GM23338 (cell line): Measurements from ENCODE around the gene EVI2B. TPM values are rescaled to one million over a fixed set of nuclear protein-coding genes. Genes with fewer than 3 reads are reported as not detected.

Source experiments
- ATAC-seq: fragments of 200-7000 bp; cut with Tn5 transposase; 3 replicates; pipeline ENCODE4 v1.9.1; 2020
- DNase-seq: peaks from one replicate; pipeline ENCODE4 v3.0.0-alpha.2; 2015; ENCODE audit warnings: low spot score
- H2AFZ ChIP-seq: fragments of 200-600 bp; sonication (generic); 2 replicates; pipeline ENCODE4 v1.8.0; 2016; ENCODE audit warnings: antibody characterized with exemption, mild to moderate bottlenecking, moderate library complexity
- H3F3A ChIP-seq: fragments of 200-600 bp; sonication (generic); replicated peaks from 2 replicates; pipeline ENCODE4 v1.8.0; 2017; ENCODE audit warnings: antibody characterized with exemption, mixed run types, low read depth
- H3K27ac ChIP-seq: fragments of 200-600 bp; sonication (generic); 2 replicates; pipeline ENCODE4 v1.6.1; 2016; ENCODE audit warnings: low read depth
- H3K27me3 ChIP-seq: fragments of 200-600 bp; sonication (generic); 2 replicates; pipeline ENCODE4 v1.8.0; 2016; ENCODE audit warnings: mild to moderate bottlenecking, mixed run types, moderate library complexity; ENCODE audit not compliant: insufficient read depth
- H3K36me3 ChIP-seq: fragments of 200-600 bp; sonication (generic); 2 replicates; pipeline ENCODE4 v1.8.0; 2016; ENCODE audit warnings: mild to moderate bottlenecking; ENCODE audit not compliant: insufficient read depth
- H3K4me1 ChIP-seq: fragments of 200-600 bp; sonication (generic); 2 replicates; pipeline ENCODE4 v1.8.0; 2016; ENCODE audit warnings: mild to moderate bottlenecking, moderate library complexity; ENCODE audit not compliant: insufficient read depth
- H3K4me2 ChIP-seq: fragments of 200-600 bp; sonication (generic); 2 replicates; pipeline ENCODE4 v1.7.1; 2017; ENCODE audit warnings: mixed run types
- H3K4me3 ChIP-seq: fragments of 200-600 bp; sonication (generic); 2 replicates; pipeline ENCODE4 v1.6.1; 2016; ENCODE audit warnings: mixed run types
- H3K79me2 ChIP-seq: fragments of 200-600 bp; sonication (generic); replicated peaks from 2 replicates; pipeline ENCODE4 v1.8.0; 2017; ENCODE audit warnings: mild to moderate bottlenecking; ENCODE audit not compliant: insufficient read depth
- H3K9me2 ChIP-seq: fragments of 200-600 bp; sonication (generic); 2 replicates; pipeline ENCODE4 v1.8.0; 2017; ENCODE audit not compliant: insufficient read depth
- H4K20me1 ChIP-seq: fragments of 200-600 bp; sonication (generic); replicated peaks from 2 replicates; pipeline ENCODE4 v1.8.0; 2017; ENCODE audit warnings: mild to moderate bottlenecking; ENCODE audit not compliant: insufficient read depth
- H3K27ac Mint-ChIP-seq: 2 replicates; pipeline ENCODE4 v1.8.0; 2020; ENCODE audit warnings: inconsistent platforms, mild to moderate bottlenecking, moderate library complexity, mixed read lengths
- H3K27me3 Mint-ChIP-seq: 3 replicates; pipeline ENCODE4 v1.8.0; 2022; ENCODE audit warnings: low read depth, mild to moderate bottlenecking, moderate library complexity, mixed read lengths, inconsistent platforms; ENCODE audit not compliant: insufficient read depth, poor library complexity
- H3K36me3 Mint-ChIP-seq: 3 replicates; pipeline ENCODE4 v1.8.0; 2021; ENCODE audit warnings: low read depth, mild to moderate bottlenecking, inconsistent platforms, moderate library complexity, mixed read lengths
- H3K4me1 Mint-ChIP-seq: 3 replicates; pipeline ENCODE4 v1.8.0; 2020; ENCODE audit warnings: mild to moderate bottlenecking, inconsistent platforms, mixed read lengths
- H3K4me3 Mint-ChIP-seq: 3 replicates; pipeline ENCODE4 v1.8.0; 2021; ENCODE audit warnings: moderate library complexity, mild to moderate bottlenecking, inconsistent platforms, mixed read lengths
- H3K9me3 Mint-ChIP-seq: 3 replicates; pipeline ENCODE4 v1.8.0; 2020; ENCODE audit warnings: moderate library complexity, mild to moderate bottlenecking, inconsistent platforms, mixed read lengths
- CREB1 ChIP-seq: fragments of 250-450 bp; sonication (Bioruptor Pico); IDR thresholded peaks from 2 replicates; pipeline ENCODE4 v1.5.0; 2020; ENCODE audit warnings: low read depth, mild to moderate bottlenecking, moderate library complexity
- JUNB ChIP-seq: IDR thresholded peaks from one replicate; pipeline ENCODE4 v1.6.1; 2016; ENCODE audit warnings: antibody characterized with exemption; ENCODE audit not compliant: unreplicated experiment
- NANOG ChIP-seq: IDR thresholded peaks from 2 replicates; pipeline ENCODE4 v1.6.1; 2016; ENCODE audit warnings: antibody characterized with exemption, borderline replicate concordance
- STAT1 ChIP-seq: IDR thresholded peaks from one replicate; pipeline ENCODE4 v1.6.1; 2016; ENCODE audit warnings: antibody characterized with exemption; ENCODE audit not compliant: unreplicated experiment
- ZNF114 ChIP-seq: fragments of 250-450 bp; sonication (Bioruptor Pico); IDR thresholded peaks from 2 replicates; pipeline ENCODE4 v1.5.0; 2020; ENCODE audit warnings: mild to moderate bottlenecking, moderate library complexity
- polyA plus RNA-seq: library from polyadenylated mRNA; unstranded; fragments of >200 nt; fragmentation: Nextera tagmentation; extraction: Ambion mirVana; gene quantifications from 2 replicates; pipeline ENCODE4 v1.2.1, GENCODE V29; 2016
- total RNA-seq: library from RNA; depleted of rRNA; stranded (reverse); fragments of >200 nt; shearing (Covaris generic); gene quantifications from 2 replicates; pipeline ENCODE4 v1.2.3, GENCODE V29; 2014; rRNA removed

EVI2B gene
- total and polyA plus RNA-seq, 2 experiments from 2014 or later: 0.18 TPM; not detected in 1

DNA sequence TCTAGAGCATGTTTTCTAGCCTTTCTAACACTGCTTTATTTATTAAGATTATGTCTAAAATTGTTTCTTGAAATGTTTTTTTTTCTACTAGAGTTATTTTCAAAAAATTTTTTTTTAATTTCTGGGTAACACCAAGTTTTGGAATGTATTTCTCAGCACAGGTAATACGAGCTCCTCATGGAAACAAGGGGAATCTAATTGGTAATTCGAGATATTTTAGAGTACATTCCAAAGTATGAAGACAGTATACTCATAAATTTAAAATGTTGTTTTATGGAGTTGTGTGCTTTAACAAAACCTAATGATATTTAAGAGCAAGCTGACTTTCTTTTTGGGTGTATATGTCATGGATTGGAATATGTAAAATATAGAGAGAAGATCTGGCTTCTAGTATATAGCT, 59.2 kb downstream of the EVI2B start:
- no peaks in the 10 kb centered on the region for H3K36me3 Mint-ChIP-seq
- no peak for ATAC-seq
- no peaks in the 10 kb centered on the region for H3K27me3 ChIP-seq
- 0 out of 2 replicates have a peak, but pooled peaks cover 3% of the 10 kb centered on the region for H3K4me1 ChIP-seq
- no peak for DNase-seq
- H3K4me3 ChIP-seq: no peak overlapping the region
- no peak overlapping the region for H3K4me3 Mint-ChIP-seq
- TF ChIP-seq JUNB (no peak), STAT1 (no peak), NANOG (no peak), CREB1 (CRISPR knock-in tag) (no peak), ZNF114 (CRISPR knock-in tag) (no peak)
- peaks cover 7% of the 10 kb centered on the region; the same call in 2 of the 3 replicates for H3K4me1 Mint-ChIP-seq
- no peaks in the 10 kb centered on the region; the same call in 1 of the 2 replicates for H3K36me3 ChIP-seq
- no peaks in the 10 kb centered on the region for H3F3A ChIP-seq
- no peak overlapping the region for H2AFZ ChIP-seq
- H3K9me3 Mint-ChIP-seq: no peaks in the 10 kb centered on the region
- H3K27ac ChIP-seq: no peak overlapping the region
- no peaks in the 10 kb centered on the region for H4K20me1 ChIP-seq
- H3K27me3 Mint-ChIP-seq: no peaks in the 10 kb centered on the region
- H3K4me2 ChIP-seq: no peak overlapping the region
- no peak overlapping the region for H3K27ac Mint-ChIP-seq
- H3K79me2 ChIP-seq: no peaks in the 10 kb centered on the region
- H3K9me2 ChIP-seq: no peaks in the 10 kb centered on the region

Other genes starting within 250 kb of the EVI2B start
- gene NF1, start 219.1 kb downstream of the EVI2B start, total RNA-seq: 48.3 and 49.7 TPM in 2 replicates
- gene NF1, start 219.1 kb downstream of the EVI2B start, polyA plus RNA-seq: 11.9 and 16.3 TPM in 2 replicates
- not detected in 2 replicates for gene OMG, start 16.8 kb downstream of the EVI2B start, total RNA-seq
- gene OMG, start 16.8 kb downstream of the EVI2B start, polyA plus RNA-seq: 0.71 and 1.3 TPM in 2 replicates
- not detected in 2 replicates for gene EVI2A, start 7.6 kb upstream of the EVI2B start, total RNA-seq
- gene EVI2A, start 7.6 kb upstream of the EVI2B start, polyA plus RNA-seq: 0.96 and 1.3 TPM in 2 replicates
- 65.1 and 65.6 TPM in 2 replicates for gene RAB11FIP4, start 77.6 kb upstream of the EVI2B start, total RNA-seq
- gene RAB11FIP4, start 77.6 kb upstream of the EVI2B start, polyA plus RNA-seq: 26.0 and 26.7 TPM in 2 replicates